GM12878 (cell line): ENCODE data around the gene SNX15. TPM values are rescaled to one million over a fixed set of nuclear protein-coding genes. Genes with fewer than 3 reads are reported as not detected.
A peak's percentile ranks its signal among the peaks of the same experiment; 100 is the strongest.

Experiments used
- ATAC-seq: fragments of 200-7000 bp; cut with Tn5 transposase; 3 replicates; pipeline ENCODE4 v1.9.1; 2020; ENCODE audit warnings: mild to moderate bottlenecking, moderate library complexity
- BruUV-seq: library from RNA; stranded (reverse); fragments of 400-500 nt; replicated peaks from 2 replicates; lab custom pipeline; 2021; lab: Mats Ljungman, UMichigan
- CTCF ChIA-PET: fragments of 300-600 bp; sonication (Branson Sonifier 250); formaldehyde crosslinking; extraction: SDS; loops from one replicate; lab custom pipeline; 2021; ENCODE audit warnings: inconsistent platforms; lab: Yijun Ruan, JAX
- POLR2A ChIA-PET: fragments of 350-600 bp; formaldehyde crosslinking; extraction: SDS; loops from one replicate; lab custom pipeline; 2021; ENCODE audit warnings: inconsistent platforms; lab: Charles Lee
- RAD21 ChIA-PET: fragments of 300-600 bp; sonication (Branson Sonifier 250); formaldehyde crosslinking; loops from one replicate; lab custom pipeline; 2023; ENCODE audit warnings: antibody characterized with exemption; ENCODE audit not compliant: unreplicated experiment; lab: Charles Lee
- SMC1A ChIA-PET: fragments of 300-600 bp; sonication (Branson Sonifier 250); formaldehyde crosslinking; loops from one replicate; lab custom pipeline; 2023; ENCODE audit not compliant: unreplicated experiment, uncharacterized antibody; lab: Charles Lee
- DNase-seq: peaks from one replicate; pipeline ENCODE4 v3.0.0-alpha.2; 2011; ENCODE audit warnings: low read depth, low spot score
- FAIRE-seq: peaks from 3 replicates; lab custom pipeline; 2011; peaks lifted over from hg19 to GRCh38; lab: Jason Lieb, UNC
- H2AFZ ChIP-seq: 2 replicates; pipeline ENCODE4 v1.6.0; 2011; ENCODE audit warnings: low read depth, low read length, control low read depth; ENCODE audit not compliant: control insufficient read depth
- H3K27ac ChIP-seq: 2 replicates; pipeline ENCODE4 v1.5.1; 2011; ENCODE audit warnings: control low read depth; ENCODE audit not compliant: control insufficient read depth, insufficient read depth
- H3K27me3 ChIP-seq, 2 experiments: replicated peaks in 1 of 2; 2 replicates each; pipeline versions ENCODE4 v1.6.0 to v1.6.1; 2011; ENCODE audit warnings: low read length in 1 of 2; ENCODE audit not compliant: control insufficient read depth in 2 of 2, insufficient read depth in 2 of 2
- H3K36me3 ChIP-seq, 2 experiments: 2 replicates each; pipeline ENCODE4 v1.5.1; 2011; ENCODE audit warnings: low read length in 1 of 2; ENCODE audit not compliant: control insufficient read depth in 2 of 2, insufficient read depth in 2 of 2
- H3K4me1 ChIP-seq: 2 replicates; pipeline ENCODE4 v1.6.1; 2011; ENCODE audit warnings: mild to moderate bottlenecking, low read length, moderate library complexity, mixed read lengths; ENCODE audit not compliant: control insufficient read depth, insufficient read depth
- H3K4me2 ChIP-seq: 2 replicates; pipeline ENCODE4 v1.6.0; 2011; ENCODE audit warnings: control low read depth; ENCODE audit not compliant: control insufficient read depth, insufficient read depth
- H3K4me3 ChIP-seq: fragments of 200-600 bp; sonication (generic); 2 replicates; pipeline ENCODE4 v1.5.1; 2016
- H3K79me2 ChIP-seq: 2 replicates; pipeline ENCODE4 v1.6.0; 2011; ENCODE audit warnings: low read length; ENCODE audit not compliant: control insufficient read depth, insufficient read depth
- H3K9ac ChIP-seq: 2 replicates; pipeline ENCODE4 v1.8.0; 2011; ENCODE audit warnings: low read length, control low read depth, mixed read lengths; ENCODE audit not compliant: control insufficient read depth, insufficient read depth
- H3K9me3 ChIP-seq: replicated peaks from 3 replicates; pipeline ENCODE4 v1.5.1; 2011; ENCODE audit warnings: mild to moderate bottlenecking, low read length; ENCODE audit not compliant: control insufficient read depth, insufficient read depth
- H4K20me1 ChIP-seq: 2 replicates; pipeline ENCODE4 v1.6.0; 2011; ENCODE audit not compliant: control insufficient read depth, insufficient read depth
- ASH2L ChIP-seq: fragments of 300-600, 200-600 bp; sonication (generic); IDR thresholded peaks from 2 replicates; pipeline ENCODE4 v1.6.1; 2017; ENCODE audit warnings: low read depth, mild to moderate bottlenecking, borderline replicate concordance
- NRF1 ChIP-seq: conservative IDR thresholded peaks from 2 replicates; pipeline ENCODE4 v1.6.1; 2011; ENCODE audit warnings: mild to moderate bottlenecking, low read depth, low read length, improper control_type of control experiment
- POLR2A ChIP-seq: IDR thresholded peaks from 2 replicates; pipeline ENCODE4 v1.6.1; 2011; ENCODE audit warnings: low read depth, mild to moderate bottlenecking, low read length
- SPI1 ChIP-seq: IDR thresholded peaks from 2 replicates; pipeline ENCODE4 v1.6.1; 2011; ENCODE audit warnings: low read depth, mild to moderate bottlenecking, low read length, moderate library complexity, borderline replicate concordance; ENCODE audit not compliant: insufficient read depth
- WGBS: methylation state at CpG from one replicate; pipeline ENCODE4 v1.1.6; 2016; ENCODE audit warnings: low lambda C conversion rate; ENCODE audit not compliant: insufficient replicate concordance, insufficient coverage; ENCODE audit errors: missing lambda C conversion rate; 5-methylcytosine and 5-hydroxymethylcytosine counted together
- in situ Hi-C: fragments of 300-500 bp; cut with MboI; formaldehyde crosslinking; loops from 9 replicates; pipeline ENCODE4 v1.14.3; 2018; ENCODE audit warnings: mixed read lengths
- intact Hi-C: fragments of 100-400 bp; cut with micrococcal nuclease; formaldehyde crosslinking; loops from one replicate; pipeline ENCODE4 v1.14.2; 2022; ENCODE audit not compliant: unreplicated experiment
- polyA plus RNA-seq, 11 experiments: library from polyadenylated mRNA; depleted of rRNA in 4 of 11; unstranded in 6 of 11; stranded (reverse) in 5 of 11; fragments of >200 nt; fragmentation: Nextera tagmentation in 4 of 11; fragmentation: Illumina TruSeq in 1 of 11; extraction: Ambion mirVana in 4 of 11; extraction: Trizol in 1 of 11; gene quantifications; 1 replicate in 1 of 11; 2 replicates in 10 of 11; pipeline versions ENCODE4 v1.2.1 to v1.2.3, GENCODE V29; 2011 to 2016; ENCODE audit warnings: inconsistent platforms in 2 of 11, missing spikeins in 2 of 11, low read depth in 1 of 11
- total RNA-seq, 4 experiments: library from RNA; depleted of rRNA in 3 of 4; stranded (reverse); fragments of >200 nt in 3 of 4; fragmentation: Illumina TruSeq in 1 of 4; extraction: Trizol in 1 of 4; gene quantifications; 2 replicates each; pipeline versions ENCODE4 v1.2.1 to v1.2.3, GENCODE V29; 2013 to 2021
- TF ChIP-seq, protein P1 (sequence below): IDR thresholded peaks from 2 replicates; pipeline ENCODE4 v1.6.1; 2012; ENCODE audit warnings: low read depth, low read length, improper control_type of control experiment

Gene SNX15
- total and polyA plus RNA-seq, 10 of the 15 experiments (the other 5 are each of a cell fraction or from before 2014, with no cell fraction given), result 2.4 to 24.0 (median 16.1) TPM

DNA sequence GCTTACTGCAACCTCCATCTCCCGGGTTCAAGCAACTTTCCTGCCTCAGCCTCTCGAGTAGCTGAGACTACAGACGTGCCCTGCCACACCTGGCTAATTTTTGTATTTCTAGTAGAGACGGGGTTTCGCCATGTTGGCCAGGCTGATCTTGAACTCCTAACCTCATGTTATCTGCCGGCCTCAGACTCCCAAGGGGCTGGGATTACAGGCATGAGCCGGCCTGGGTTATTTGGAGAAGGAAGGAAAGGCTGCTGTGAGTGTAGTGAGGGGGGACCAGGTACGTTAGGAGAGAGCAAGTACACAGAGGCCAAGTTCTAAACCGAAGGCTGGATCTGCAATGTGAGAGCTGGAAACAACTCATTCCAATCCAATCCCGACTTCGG lies 30.9 kb upstream of the SNX15 start:
- ATAC-seq (peak; percentile 17; the same call in 2 of the 3 replicates), DNase-seq (no peak), FAIRE-seq (no peak)
- no peaks in the 10 kb centered on the region for H3K36me3 ChIP-seq
- peaks cover 8% of the 10 kb centered on the region for H3K4me1 ChIP-seq
- 42% methylated on average over 11 of the region's 11 CpGs for WGBS
- SMC1A ChIA-PET, result interaction anchor here (0.6 to 2.4 kb wide), 17 partner anchors 13 to 443 kb away, joined by 3 to 19 read pairs (median 3); partner anchors contain the start of genes FAU, MRPL49 and PPP2R5B
- H2AFZ ChIP-seq, result peak overlapping the region; percentile 49
- no peaks in the 10 kb centered on the region; a peak in 1 of 4 replicates for H3K27me3 ChIP-seq
- intact Hi-C loops, result no loop called here
- POLR2A ChIA-PET, result interaction anchor here (0.8 kb wide), 2 partner anchors 18 to 77 kb away, joined by 4 read pairs; partner anchors contain the start of gene ARL2
- TF ChIP-seq NRF1 (no peak), SPI1 (no peak), POLR2A (no peak), ASH2L (no peak)
- TF ChIP-seq, protein P1, sequence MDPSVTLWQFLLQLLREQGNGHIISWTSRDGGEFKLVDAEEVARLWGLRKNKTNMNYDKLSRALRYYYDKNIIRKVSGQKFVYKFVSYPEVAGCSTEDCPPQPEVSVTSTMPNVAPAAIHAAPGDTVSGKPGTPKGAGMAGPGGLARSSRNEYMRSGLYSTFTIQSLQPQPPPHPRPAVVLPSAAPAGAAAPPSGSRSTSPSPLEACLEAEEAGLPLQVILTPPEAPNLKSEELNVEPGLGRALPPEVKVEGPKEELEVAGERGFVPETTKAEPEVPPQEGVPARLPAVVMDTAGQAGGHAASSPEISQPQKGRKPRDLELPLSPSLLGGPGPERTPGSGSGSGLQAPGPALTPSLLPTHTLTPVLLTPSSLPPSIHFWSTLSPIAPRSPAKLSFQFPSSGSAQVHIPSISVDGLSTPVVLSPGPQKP, result no peak
- H3K4me2 ChIP-seq, result peak overlapping the region; percentile 56
- no peaks in the 10 kb centered on the region for H3K79me2 ChIP-seq
- BruUV-seq, result no TSS peak
- CTCF ChIA-PET, result interaction anchor here (0.7 to 3.9 kb wide), 16 partner anchors 8 to 344 kb away, joined by 3 to 20 read pairs (median 5); partner anchors contain the start of genes ARL2 and PPP2R5B
- peak overlapping the region; percentile 28; the same call in 1 of the 2 replicates for H3K4me3 ChIP-seq
- H3K9ac ChIP-seq, result peak overlapping the region; percentile 11; the same call in 1 of the 2 replicates
- no peaks in the 10 kb centered on the region for H4K20me1 ChIP-seq
- RAD21 ChIA-PET, result interaction anchor here (1.0 to 3.0 kb wide), 6 partner anchors 12 to 152 kb away, joined by 3 to 19 read pairs (median 4); partner anchors contain the start of genes CDC42BPG and PPP2R5B
- H3K9me3 ChIP-seq, result no peaks in the 10 kb centered on the region
- no peak overlapping the region for H3K27ac ChIP-seq
- in situ Hi-C loops, result no loop called here
